Measurements from ENCODE around the gene MAP4K4. TPM values are rescaled to one million over a fixed set of nuclear protein-coding genes. Genes with fewer than 3 reads are reported as not detected.

Gene MAP4K4
- total RNA-seq (100 to 1,000 TPM; 106 to 164 TPM), polyA plus RNA-seq (ENCODE audit: insufficient read length in 2 of 2) (100 to 1,000 TPM; 236 to 363 TPM)
- long read RNA-seq, donor 1, partial matches to known transcripts = 112 of 114 reads
- long read RNA-seq, donor 1, other reads (novel, unspliced or antisense) = 0 of 114 reads
- long read RNA-seq, donor 2, partial matches to known transcripts = 55 of 56 reads
- long read RNA-seq, donor 2, other reads (novel, unspliced or antisense) = 0 of 56 reads
- long read RNA-seq, donor 3, partial matches to known transcripts = 135 of 138 reads
- long read RNA-seq, donor 3, other reads (novel, unspliced or antisense) = 0 of 138 reads
- long read RNA-seq, donor 4, partial matches to known transcripts = 21 of 22 reads
- long read RNA-seq, donor 4, other reads (novel, unspliced or antisense) = 0 of 22 reads

GRCh38 chr2:101697124-101698013, at the start of gene MAP4K4:
Gene MAP4K4 (plus strand): TSS chr2:101697707. CDS start chr2:101698081, 374 bp downstream.
- Histone ChIP-seq H3K9me3 (ENCODE audit: control insufficient read depth, insufficient read depth, low read length) (no peaks in the 10 kb centered on the region), H3K4me3 (ENCODE audit: low read depth, low read length) (peak within 1 kb of the TSS; percentile 83), H3K27me3 (ENCODE audit: control insufficient read depth, insufficient read depth, low read length) (no peaks in the 10 kb centered on the region), H3K27ac (ENCODE audit: low read depth, low read length) (peak within 1 kb of the TSS; percentile 87), H3K36me3 (ENCODE audit: control insufficient read depth, insufficient read depth, low read length) (peaks cover 3% of the 10 kb centered on the region), H3K4me1 (ENCODE audit: control insufficient read depth, insufficient read depth, low read length) (peaks cover 9% of the 10 kb centered on the region)
- under 1% methylated on average over 108 of the region's 129 CpGs for WGBS (ENCODE audit: insufficient coverage)
- DNase-seq (ENCODE audit: low read depth in 4 of 6, low spot score in 6 of 6) = peak in 4 of 6 donors; percentile 66 to 95 (median 82)

- WGBS (ENCODE audit: insufficient coverage) = 100% methylated on average over 1 of the region's 7 CpGs
- Histone ChIP-seq H3K27ac (ENCODE audit: low read depth, low read length) (no peak overlapping the region), H3K36me3 (ENCODE audit: control insufficient read depth, insufficient read depth, low read length) (no peaks in the 10 kb centered on the region), H3K27me3 (ENCODE audit: control insufficient read depth, insufficient read depth, low read length) (no peaks in the 10 kb centered on the region), H3K9me3 (ENCODE audit: control insufficient read depth, insufficient read depth, low read length) (no peaks in the 10 kb centered on the region), H3K4me1 (ENCODE audit: control insufficient read depth, insufficient read depth, low read length) (no peaks in the 10 kb centered on the region), H3K4me3 (ENCODE audit: low read depth, low read length) (no peak overlapping the region)
- DNase-seq (ENCODE audit: low read depth in 4 of 6, low spot score in 6 of 6) = no peak
Observed at GRCh38 chr2:101653469-101653868, 44.0 kb upstream of the MAP4K4 start.

GRCh38 chr2:101655702-101656422, 41.6 kb upstream of the MAP4K4 start:
- H3K9me3 ChIP-seq (ENCODE audit: control insufficient read depth, insufficient read depth, low read length) = no peaks in the 10 kb centered on the region
- DNase-seq (ENCODE audit: low read depth in 4 of 6, low spot score in 6 of 6) = peak in 1 of 6 donors; percentile 39
- no peaks in the 10 kb centered on the region for H3K27me3 ChIP-seq (ENCODE audit: control insufficient read depth, insufficient read depth, low read length)
- no peaks in the 10 kb centered on the region for H3K36me3 ChIP-seq (ENCODE audit: control insufficient read depth, insufficient read depth, low read length)
- no peak overlapping the region for H3K4me3 ChIP-seq (ENCODE audit: low read depth, low read length)
- H3K4me1 ChIP-seq (ENCODE audit: control insufficient read depth, insufficient read depth, low read length) = no peaks in the 10 kb centered on the region
- WGBS (ENCODE audit: insufficient coverage) = 72% methylated on average over 3 of the region's 5 CpGs
- H3K27ac ChIP-seq (ENCODE audit: low read depth, low read length) = no peak overlapping the region

DNA sequence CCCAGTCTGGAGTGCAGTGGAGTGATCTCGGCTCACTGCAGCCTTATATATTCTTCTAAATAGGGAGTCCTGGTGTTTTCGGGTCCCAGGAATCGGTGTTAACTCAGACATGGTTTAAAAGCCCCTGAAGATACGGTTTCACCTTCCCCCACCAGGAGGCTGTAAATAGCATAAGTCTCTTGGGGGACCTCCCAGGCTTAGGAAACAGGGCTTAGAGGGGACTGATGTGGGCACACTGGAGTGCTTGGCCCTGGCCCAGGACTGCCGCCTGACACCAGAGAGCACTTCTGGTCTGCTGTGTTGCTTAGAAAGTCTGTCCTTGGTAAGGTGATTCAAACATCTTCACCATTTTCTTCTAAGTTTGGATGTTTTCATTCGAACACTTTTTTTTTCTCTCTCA, 39.7 kb upstream of the MAP4K4 start:
- WGBS (ENCODE audit: insufficient coverage) = 100% methylated on average over 2 of the region's 6 CpGs

GRCh38 chr2:101658387-101658786, 39.1 kb upstream of the MAP4K4 start:
- Histone ChIP-seq H3K27me3 (ENCODE audit: control insufficient read depth, insufficient read depth, low read length) (no peaks in the 10 kb centered on the region), H3K36me3 (ENCODE audit: control insufficient read depth, insufficient read depth, low read length) (no peaks in the 10 kb centered on the region), H3K9me3 (ENCODE audit: control insufficient read depth, insufficient read depth, low read length) (no peaks in the 10 kb centered on the region), H3K27ac (ENCODE audit: low read depth, low read length) (no peak overlapping the region), H3K4me3 (ENCODE audit: low read depth, low read length) (no peak overlapping the region), H3K4me1 (ENCODE audit: control insufficient read depth, insufficient read depth, low read length) (no peaks in the 10 kb centered on the region)
- no peak for DNase-seq (ENCODE audit: low read depth in 4 of 6, low spot score in 6 of 6)

More for the DNA sequence above, 39.7 kb upstream of the MAP4K4 start:
- no peak for DNase-seq (ENCODE audit: low read depth in 4 of 6, low spot score in 6 of 6)
- Histone ChIP-seq H3K27me3 (ENCODE audit: control insufficient read depth, insufficient read depth, low read length) (no peaks in the 10 kb centered on the region), H3K9me3 (ENCODE audit: control insufficient read depth, insufficient read depth, low read length) (no peaks in the 10 kb centered on the region), H3K4me3 (ENCODE audit: low read depth, low read length) (no peak overlapping the region), H3K4me1 (ENCODE audit: control insufficient read depth, insufficient read depth, low read length) (no peaks in the 10 kb centered on the region), H3K36me3 (ENCODE audit: control insufficient read depth, insufficient read depth, low read length) (no peaks in the 10 kb centered on the region), H3K27ac (ENCODE audit: low read depth, low read length) (no peak overlapping the region)

- Histone ChIP-seq H3K4me1 (ENCODE audit: control insufficient read depth, insufficient read depth, low read length) (no peaks in the 10 kb centered on the region), H3K27me3 (ENCODE audit: control insufficient read depth, insufficient read depth, low read length) (no peaks in the 10 kb centered on the region), H3K4me3 (ENCODE audit: low read depth, low read length) (no peak overlapping the region), H3K27ac (ENCODE audit: low read depth, low read length) (no peak overlapping the region), H3K9me3 (ENCODE audit: control insufficient read depth, insufficient read depth, low read length) (no peaks in the 10 kb centered on the region), H3K36me3 (ENCODE audit: control insufficient read depth, insufficient read depth, low read length) (no peaks in the 10 kb centered on the region)
- 83% methylated on average over 10 of the region's 10 CpGs for WGBS (ENCODE audit: insufficient coverage)
- no peak for DNase-seq (ENCODE audit: low read depth in 4 of 6, low spot score in 6 of 6)
Observed at GRCh38 chr2:101665312-101665711, 32.2 kb upstream of the MAP4K4 start.

- H3K4me1 ChIP-seq (ENCODE audit: control insufficient read depth, insufficient read depth, low read length) = no peaks in the 10 kb centered on the region
- H3K4me3 ChIP-seq (ENCODE audit: low read depth, low read length) = no peak overlapping the region
- H3K9me3 ChIP-seq (ENCODE audit: control insufficient read depth, insufficient read depth, low read length) = peaks cover 2% of the 10 kb centered on the region
- no peak for DNase-seq (ENCODE audit: low read depth in 4 of 6, low spot score in 6 of 6)
- no peak overlapping the region for H3K27ac ChIP-seq (ENCODE audit: low read depth, low read length)
- no peaks in the 10 kb centered on the region for H3K36me3 ChIP-seq (ENCODE audit: control insufficient read depth, insufficient read depth, low read length)
- no peaks in the 10 kb centered on the region for H3K27me3 ChIP-seq (ENCODE audit: control insufficient read depth, insufficient read depth, low read length)
- 58% methylated on average over 1 of the region's 1 CpG for WGBS (ENCODE audit: insufficient coverage)
Observed at GRCh38 chr2:101667823-101668222, 29.7 kb upstream of the MAP4K4 start.

GRCh38 chr2:101672047-101672446, 25.5 kb upstream of the MAP4K4 start:
- no CpG with 5 or more reads among the region's 2 CpGs for WGBS (ENCODE audit: insufficient coverage)
- Histone ChIP-seq H3K27ac (ENCODE audit: low read depth, low read length) (no peak overlapping the region), H3K4me1 (ENCODE audit: control insufficient read depth, insufficient read depth, low read length) (no peaks in the 10 kb centered on the region), H3K9me3 (ENCODE audit: control insufficient read depth, insufficient read depth, low read length) (peaks cover 2% of the 10 kb centered on the region), H3K4me3 (ENCODE audit: low read depth, low read length) (no peak overlapping the region), H3K27me3 (ENCODE audit: control insufficient read depth, insufficient read depth, low read length) (no peaks in the 10 kb centered on the region), H3K36me3 (ENCODE audit: control insufficient read depth, insufficient read depth, low read length) (no peaks in the 10 kb centered on the region)
- no peak for DNase-seq (ENCODE audit: low read depth in 4 of 6, low spot score in 6 of 6)

DNA sequence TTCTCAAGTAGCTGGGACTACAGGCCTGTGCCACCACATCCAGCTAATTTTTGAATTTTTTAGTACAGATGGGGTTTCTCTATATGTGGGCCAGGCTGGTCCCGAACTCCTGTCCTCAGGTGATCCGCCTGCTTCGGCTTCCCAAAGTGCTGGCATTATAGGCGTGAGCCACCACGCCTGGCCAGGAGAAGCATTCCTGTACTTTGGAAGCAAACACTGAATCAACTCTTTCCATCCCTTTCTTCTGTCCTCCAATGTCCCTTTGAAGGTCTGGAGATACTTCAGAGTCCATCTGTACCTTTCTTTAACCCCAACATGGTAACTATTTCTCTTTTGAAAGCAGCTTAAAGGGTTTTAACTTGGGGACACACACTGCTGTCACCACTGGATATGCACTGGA, 23.6 kb upstream of the MAP4K4 start:
- peaks cover 2% of the 10 kb centered on the region for H3K9me3 ChIP-seq (ENCODE audit: control insufficient read depth, insufficient read depth, low read length)
- no peak for DNase-seq (ENCODE audit: low read depth in 4 of 6, low spot score in 6 of 6)
- H3K36me3 ChIP-seq (ENCODE audit: control insufficient read depth, insufficient read depth, low read length) = no peaks in the 10 kb centered on the region
- no peak overlapping the region for H3K27ac ChIP-seq (ENCODE audit: low read depth, low read length)
- H3K4me3 ChIP-seq (ENCODE audit: low read depth, low read length) = no peak overlapping the region
- H3K27me3 ChIP-seq (ENCODE audit: control insufficient read depth, insufficient read depth, low read length) = no peaks in the 10 kb centered on the region
- 97% methylated on average over 5 of the region's 5 CpGs for WGBS (ENCODE audit: insufficient coverage)
- H3K4me1 ChIP-seq (ENCODE audit: control insufficient read depth, insufficient read depth, low read length) = no peaks in the 10 kb centered on the region

Data from spinal cord (tissue), 10 donors.